K562 treated with DMSO at 1 percent for 48 hours (cell line): ENCODE results near the gene GAD1. TPM values are rescaled to one million over a fixed set of nuclear protein-coding genes. Genes with fewer than 3 reads are reported as not detected.

Experiments
- total RNA-seq: library from RNA; unstranded; fragments of 300-600 nt; gene quantifications from 2 replicates; pipeline ENCODE4 v1.2.3, GENCODE V29; 2022; ENCODE audit warnings: low replicate concordance; ENCODE audit errors: extremely low read depth

GAD1 gene
- not detected in 2 replicates for total RNA-seq

DNA sequence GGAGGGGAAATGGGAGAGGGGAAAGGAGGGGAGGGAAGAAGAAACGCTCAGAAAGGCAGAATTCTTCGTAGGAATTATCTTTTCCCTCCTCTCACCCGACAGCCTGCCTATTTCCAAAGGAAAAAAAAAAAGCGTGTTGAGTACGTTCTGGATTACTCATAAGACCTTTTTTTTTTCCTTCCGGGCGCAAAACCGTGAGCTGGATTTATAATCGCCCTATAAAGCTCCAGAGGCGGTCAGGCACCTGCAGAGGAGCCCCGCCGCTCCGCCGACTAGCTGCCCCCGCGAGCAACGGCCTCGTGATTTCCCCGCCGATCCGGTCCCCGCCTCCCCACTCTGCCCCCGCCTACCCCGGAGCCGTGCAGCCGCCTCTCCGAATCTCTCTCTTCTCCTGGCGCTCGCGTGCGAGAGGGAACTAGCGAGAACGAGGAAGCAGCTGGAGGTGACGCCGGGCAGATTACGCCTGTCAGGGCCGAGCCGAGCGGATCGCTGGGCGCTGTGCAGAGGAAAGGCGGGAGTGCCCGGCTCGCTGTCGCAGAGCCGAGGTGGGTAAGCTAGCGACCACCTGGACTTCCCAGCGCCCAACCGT, at the start of gene GAD1:
Gene GAD1, plus strand, starts transcription at position 384 of the 589 bp plus-strand sequence. CDS start 1,705 bp downstream, outside the sequence.

DNA sequence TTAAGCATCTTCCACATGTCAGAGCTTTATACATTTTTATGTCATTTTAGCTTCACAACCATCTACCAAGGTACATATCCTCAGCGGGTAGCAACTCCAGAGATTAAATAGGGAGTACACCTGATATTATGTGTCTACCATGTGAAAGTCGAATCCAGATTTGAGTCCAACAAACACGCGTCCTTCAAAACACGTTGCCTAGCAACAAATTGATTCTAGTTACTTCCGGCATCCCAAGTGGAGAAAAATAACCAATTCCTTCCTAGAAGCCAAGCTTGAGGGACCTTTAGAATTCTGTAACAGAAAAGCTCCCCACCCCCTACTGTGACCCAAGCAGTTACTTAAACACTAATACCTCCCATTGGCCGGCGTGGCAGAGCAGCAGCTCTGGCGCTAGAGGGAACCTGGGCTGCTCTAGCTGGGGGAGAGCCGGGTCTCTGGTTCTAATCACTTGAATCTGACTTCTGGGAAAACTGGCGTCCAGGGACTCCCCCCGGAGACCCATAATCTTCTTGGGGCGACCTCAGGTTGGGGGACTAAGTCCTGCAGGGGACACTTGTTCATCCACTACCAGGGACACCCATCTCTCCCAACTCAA, 46.6 kb upstream of the GAD1 start, which contains the start of gene ERICH2:
Gene ERICH2, plus strand, starts transcription at position 371 of the 598 bp plus-strand sequence. CDS start 304 bp downstream, outside the sequence.

Other genes with a start within 250 kb of the GAD1 start
- not detected in 2 replicates for gene SP5, start 101.5 kb upstream of the GAD1 start, total RNA-seq
- not detected in 2 replicates for gene ERICH2, start 46.5 kb upstream of the GAD1 start, total RNA-seq
- gene GORASP2, start 112.4 kb downstream of the GAD1 start, total RNA-seq: not detected in 2 replicates